Adrenal gland (tissue), 5 donors: ENCODE data around the gene ARMC2.

Experiments used
- CTCF ChIP-seq, 6 experiments: fragments of 450-650 bp in 4 of 6; fragments of 200-600 bp in 2 of 6; sonication (generic) in 1 of 6; IDR thresholded peaks; 1 replicate in 5 of 6; 2 replicates in 1 of 6; pipeline versions ENCODE4 v1.5.1 to v1.8.0; 2016 to 2021; ENCODE audit warnings: antibody characterized with exemption in 6 of 6, mild to moderate bottlenecking in 2 of 6, moderate library complexity in 1 of 6
- POLR2A ChIP-seq, 2 donors: fragments of 450-650 bp; IDR thresholded peaks; one replicate each; pipeline ENCODE4 v1.6.1; 2017; ENCODE audit warnings: antibody characterized with exemption in 2 of 2, mild to moderate bottlenecking in 2 of 2, moderate library complexity in 1 of 2
- donor health status: DM: no; HTN: no; CAD: no.

- TF ChIP-seq CTCF (IDR thresholded peaks at IDR 0.05) (no peak), POLR2A (IDR thresholded peaks at IDR 0.05) (no peak)
Observed at GRCh38 chr6:108820006-108820405, 28.2 kb upstream of the ARMC2 start.
